ENCODE results near the gene TMEM238L. TPM values are rescaled to one million over a fixed set of nuclear protein-coding genes. Genes with fewer than 3 reads are reported as not detected.

TMEM238L gene
- total and polyA plus RNA-seq, 2 of the 13 experiments (the other 11 are each of a cell fraction or from before 2014, with no cell fraction given): not detected

DNA sequence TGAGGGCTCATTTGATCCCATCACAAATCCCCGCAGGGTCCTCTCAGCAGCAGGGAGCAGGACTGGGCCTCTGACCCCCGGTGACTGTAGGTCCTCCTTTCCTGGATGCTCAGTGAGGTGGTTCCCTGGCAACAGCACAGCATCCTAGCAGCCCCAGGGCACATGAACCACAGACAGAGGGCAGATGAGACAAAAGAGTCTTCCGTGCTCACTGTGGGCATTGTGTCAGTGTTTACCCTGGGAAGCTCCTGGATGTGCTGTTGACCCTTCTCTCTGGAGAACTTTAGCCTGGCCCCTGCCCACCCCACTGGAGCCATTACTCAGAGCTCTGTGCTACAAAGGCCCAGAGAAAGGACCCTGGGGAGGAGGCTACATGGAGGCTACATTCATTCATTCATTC lies 52.3 kb downstream of the TMEM238L start (continued):
- no peak for TF ChIP-seq ZNF773 (CRISPR knock-in tag; IDR thresholded peaks at IDR 0.05; ENCODE audit: borderline replicate concordance)
- no peak for TF ChIP-seq FOXA1 (IDR thresholded peaks at IDR 0.05)
- peak; percentile 48; the same call in 1 of the 2 replicates for TF ChIP-seq FOXA1 (CRISPR knock-in tag; IDR thresholded peaks at IDR 0.05)
- TF ChIP-seq SOX13 (IDR thresholded peaks at IDR 0.05): peak; percentile 67; the same call in 1 of the 2 replicates
- peak in 1 of 2 experiments; percentile 92; a peak in 2 of 4 replicates for TF ChIP-seq SOX13 (CRISPR knock-in tag; conservative IDR thresholded peaks at IDR 0.05 in 1 of 2, IDR thresholded peaks at IDR 0.05 in 1 of 2)
- no peak for TF ChIP-seq ZNF317 (CRISPR knock-in tag; IDR thresholded peaks at IDR 0.05)
- TF ChIP-seq FOXA3 (CRISPR knock-in tag; IDR thresholded peaks at IDR 0.05): peak; percentile 48; the same call in 1 of the 2 replicates
- TF ChIP-seq SOX5 (CRISPR knock-in tag; IDR thresholded peaks at IDR 0.05; ENCODE audit: borderline replicate concordance): peak; percentile 95
- TF ChIP-seq FOXP1 (IDR thresholded peaks at IDR 0.05): no peak
- peak; percentile 62 for TF ChIP-seq FOXP1 (CRISPR knock-in tag; IDR thresholded peaks at IDR 0.05)

DNA sequence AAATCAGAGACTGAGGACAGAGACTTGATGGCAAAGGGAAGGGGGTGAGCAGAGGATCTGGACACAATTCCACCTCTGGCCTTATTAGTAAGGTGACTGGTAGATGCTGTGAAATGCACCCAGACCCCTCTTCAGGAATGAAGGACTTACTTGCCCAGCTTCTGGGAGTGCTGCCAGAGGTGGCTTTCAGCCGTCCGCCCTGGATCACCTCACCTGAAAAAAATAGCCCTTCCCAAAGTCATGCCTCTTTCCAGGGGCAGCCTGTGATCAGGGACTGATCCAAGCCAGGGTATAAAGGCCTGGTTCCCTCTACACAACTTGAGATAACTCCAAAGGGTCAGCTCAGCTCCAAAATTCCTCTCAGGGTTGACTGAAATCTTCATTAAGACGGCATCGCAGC lies 53.7 kb downstream of the TMEM238L start:
- CTCF ChIA-PET (ENCODE audit: low intra/inter-chr PET ratio, low total read pairs): no interaction called here
- FAIRE-seq (no peak), ATAC-seq (no peak), DNase-seq (ENCODE audit: low spot score) (no peak)
- 73% methylated on average over 4 of the region's 4 CpGs for WGBS (ENCODE audit: low lambda C conversion rate)
- Histone ChIP-seq H3K27ac (ENCODE audit: extremely low read length, insufficient read depth, low read length) (no peak overlapping the region), H3K4me1 (ENCODE audit: insufficient read depth, low read length) (peaks cover 10% of the 10 kb centered on the region), H3K27me3 (ENCODE audit: control insufficient read depth in 1 of 2, insufficient read depth in 2 of 2, low read length in 2 of 2) (peaks cover 2 to 7% of the 10 kb centered on the region in 2 experiments; a peak in 3 of 5 replicates), H3K9me3 (ENCODE audit: low read length) (no peaks in the 10 kb centered on the region), H3K36me3 (replicated peaks in 1 of 2; ENCODE audit: control insufficient read depth in 1 of 2, insufficient read depth in 2 of 2, low read length in 2 of 2) (no peaks in the 10 kb centered on the region), H2AFZ (ENCODE audit: low read length) (no peak overlapping the region), H3K9ac (ENCODE audit: insufficient read depth, low read depth, low read length) (no peak overlapping the region), H3K4me3 (replicated peaks in 1 of 3; ENCODE audit: insufficient read depth in 1 of 3, low read depth in 2 of 3, low read length in 3 of 3) (no peak overlapping the region), H4K20me1 (ENCODE audit: insufficient read depth, low read length) (no peaks in the 10 kb centered on the region), H3K79me2 (ENCODE audit: insufficient read depth, low read length) (no peaks in the 10 kb centered on the region), H3K4me2 (ENCODE audit: low read depth, low read length) (no peak overlapping the region)
- intact Hi-C loops (cut with micrococcal nuclease; ENCODE audit: unreplicated experiment): no loop called here
- no TSS peak for BruUV-seq (replicated peaks)
- POLR2A ChIA-PET: no interaction called here
- in situ Hi-C loops (cut with HindIII; ENCODE audit: extremely low pct_ligation_motif_present, low pct_unique_long_range_greater_than_20kb): no loop called here
- TF ChIP-seq ONECUT2 (CRISPR knock-in tag; IDR thresholded peaks at IDR 0.05) (no peak), HNRNPL (IDR thresholded peaks at IDR 0.05; ENCODE audit: low read depth, low read length) (no peak), ZNF264 (CRISPR knock-in tag; IDR thresholded peaks at IDR 0.05) (no peak)
- TF ChIP-seq, protein P1, sequence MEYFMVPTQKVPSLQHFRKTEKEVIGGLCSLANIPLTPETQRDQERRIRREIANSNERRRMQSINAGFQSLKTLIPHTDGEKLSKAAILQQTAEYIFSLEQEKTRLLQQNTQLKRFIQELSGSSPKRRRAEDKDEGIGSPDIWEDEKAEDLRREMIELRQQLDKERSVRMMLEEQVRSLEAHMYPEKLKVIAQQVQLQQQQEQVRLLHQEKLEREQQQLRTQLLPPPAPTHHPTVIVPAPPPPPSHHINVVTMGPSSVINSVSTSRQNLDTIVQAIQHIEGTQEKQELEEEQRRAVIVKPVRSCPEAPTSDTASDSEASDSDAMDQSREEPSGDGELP (IDR thresholded peaks at IDR 0.05; ENCODE audit: borderline replicate concordance, low read depth): no peak
- TF ChIP-seq, protein P2, sequence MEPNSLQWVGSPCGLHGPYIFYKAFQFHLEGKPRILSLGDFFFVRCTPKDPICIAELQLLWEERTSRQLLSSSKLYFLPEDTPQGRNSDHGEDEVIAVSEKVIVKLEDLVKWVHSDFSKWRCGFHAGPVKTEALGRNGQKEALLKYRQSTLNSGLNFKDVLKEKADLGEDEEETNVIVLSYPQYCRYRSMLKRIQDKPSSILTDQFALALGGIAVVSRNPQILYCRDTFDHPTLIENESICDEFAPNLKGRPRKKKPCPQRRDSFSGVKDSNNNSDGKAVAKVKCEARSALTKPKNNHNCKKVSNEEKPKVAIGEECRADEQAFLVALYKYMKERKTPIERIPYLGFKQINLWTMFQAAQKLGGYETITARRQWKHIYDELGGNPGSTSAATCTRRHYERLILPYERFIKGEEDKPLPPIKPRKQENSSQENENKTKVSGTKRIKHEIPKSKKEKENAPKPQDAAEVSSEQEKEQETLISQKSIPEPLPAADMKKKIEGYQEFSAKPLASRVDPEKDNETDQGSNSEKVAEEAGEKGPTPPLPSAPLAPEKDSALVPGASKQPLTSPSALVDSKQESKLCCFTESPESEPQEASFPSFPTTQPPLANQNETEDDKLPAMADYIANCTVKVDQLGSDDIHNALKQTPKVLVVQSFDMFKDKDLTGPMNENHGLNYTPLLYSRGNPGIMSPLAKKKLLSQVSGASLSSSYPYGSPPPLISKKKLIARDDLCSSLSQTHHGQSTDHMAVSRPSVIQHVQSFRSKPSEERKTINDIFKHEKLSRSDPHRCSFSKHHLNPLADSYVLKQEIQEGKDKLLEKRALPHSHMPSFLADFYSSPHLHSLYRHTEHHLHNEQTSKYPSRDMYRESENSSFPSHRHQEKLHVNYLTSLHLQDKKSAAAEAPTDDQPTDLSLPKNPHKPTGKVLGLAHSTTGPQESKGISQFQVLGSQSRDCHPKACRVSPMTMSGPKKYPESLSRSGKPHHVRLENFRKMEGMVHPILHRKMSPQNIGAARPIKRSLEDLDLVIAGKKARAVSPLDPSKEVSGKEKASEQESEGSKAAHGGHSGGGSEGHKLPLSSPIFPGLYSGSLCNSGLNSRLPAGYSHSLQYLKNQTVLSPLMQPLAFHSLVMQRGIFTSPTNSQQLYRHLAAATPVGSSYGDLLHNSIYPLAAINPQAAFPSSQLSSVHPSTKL (CRISPR knock-in tag; IDR thresholded peaks at IDR 0.05): no peak
- TF ChIP-seq, protein P3, sequence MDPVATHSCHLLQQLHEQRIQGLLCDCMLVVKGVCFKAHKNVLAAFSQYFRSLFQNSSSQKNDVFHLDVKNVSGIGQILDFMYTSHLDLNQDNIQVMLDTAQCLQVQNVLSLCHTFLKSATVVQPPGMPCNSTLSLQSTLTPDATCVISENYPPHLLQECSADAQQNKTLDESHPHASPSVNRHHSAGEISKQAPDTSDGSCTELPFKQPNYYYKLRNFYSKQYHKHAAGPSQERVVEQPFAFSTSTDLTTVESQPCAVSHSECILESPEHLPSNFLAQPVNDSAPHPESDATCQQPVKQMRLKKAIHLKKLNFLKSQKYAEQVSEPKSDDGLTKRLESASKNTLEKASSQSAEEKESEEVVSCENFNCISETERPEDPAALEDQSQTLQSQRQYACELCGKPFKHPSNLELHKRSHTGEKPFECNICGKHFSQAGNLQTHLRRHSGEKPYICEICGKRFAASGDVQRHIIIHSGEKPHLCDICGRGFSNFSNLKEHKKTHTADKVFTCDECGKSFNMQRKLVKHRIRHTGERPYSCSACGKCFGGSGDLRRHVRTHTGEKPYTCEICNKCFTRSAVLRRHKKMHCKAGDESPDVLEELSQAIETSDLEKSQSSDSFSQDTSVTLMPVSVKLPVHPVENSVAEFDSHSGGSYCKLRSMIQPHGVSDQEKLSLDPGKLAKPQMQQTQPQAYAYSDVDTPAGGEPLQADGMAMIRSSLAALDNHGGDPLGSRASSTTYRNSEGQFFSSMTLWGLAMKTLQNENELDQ (CRISPR knock-in tag; IDR thresholded peaks at IDR 0.05; ENCODE audit: borderline replicate concordance): no peak
- TF ChIP-seq, protein P4, sequence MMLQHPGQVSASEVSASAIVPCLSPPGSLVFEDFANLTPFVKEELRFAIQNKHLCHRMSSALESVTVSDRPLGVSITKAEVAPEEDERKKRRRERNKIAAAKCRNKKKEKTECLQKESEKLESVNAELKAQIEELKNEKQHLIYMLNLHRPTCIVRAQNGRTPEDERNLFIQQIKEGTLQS (CRISPR knock-in tag; IDR thresholded peaks at IDR 0.05): no peak
